MV-4-11 (cell line): ENCODE measurements around the gene F7.
"Not testable (repeated sequence)": the region's sequence is repeated elsewhere in the genome, so short reads cannot be mapped to it uniquely, and the experiment has no call there.

Source experiments
- DNase-seq: peaks from one replicate; lab custom pipeline; 2025; lab: John Stamatoyannopoulos, UW

F7 gene

DNA sequence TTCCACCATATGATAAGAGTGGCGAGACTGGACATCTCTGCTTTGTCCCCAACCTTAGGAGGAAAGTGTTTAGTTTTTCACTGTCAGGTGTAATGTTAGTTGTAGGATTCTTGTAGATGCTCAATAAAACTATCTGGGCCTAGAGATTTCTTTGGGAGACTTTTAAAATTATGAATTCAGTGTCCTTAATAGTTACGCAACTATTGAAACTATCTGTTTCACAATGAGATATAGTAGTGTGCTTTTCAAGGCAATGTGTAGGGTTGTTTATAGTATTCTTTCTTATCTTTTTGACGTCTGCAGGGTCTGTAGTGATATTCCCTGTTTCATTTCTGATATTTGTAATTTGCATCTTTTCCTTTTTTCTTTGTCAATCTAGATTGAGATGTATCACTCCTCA, 33.2 kb upstream of the F7 start:
- no peak for DNase-seq

DNA sequence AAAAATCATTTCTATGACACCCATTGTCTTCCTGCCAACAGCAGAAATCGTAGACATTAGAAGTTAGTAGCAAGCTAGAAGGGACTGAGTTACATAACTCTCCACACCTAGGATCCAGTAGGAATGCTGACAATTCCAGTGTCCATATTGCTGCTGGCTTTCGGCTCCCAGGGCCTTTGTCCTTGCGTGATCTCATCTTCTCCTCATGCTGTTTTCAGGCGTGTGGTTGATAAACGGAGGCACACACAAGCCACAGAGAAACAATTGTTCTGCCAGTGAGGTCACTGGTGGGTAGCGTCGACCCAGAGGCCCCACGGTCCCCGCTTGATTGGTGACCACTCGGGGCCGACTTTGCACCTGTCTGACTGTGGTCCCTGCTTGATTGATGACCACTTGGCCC, 31.6 kb upstream of the F7 start:
- DNase-seq = no peak

DNA sequence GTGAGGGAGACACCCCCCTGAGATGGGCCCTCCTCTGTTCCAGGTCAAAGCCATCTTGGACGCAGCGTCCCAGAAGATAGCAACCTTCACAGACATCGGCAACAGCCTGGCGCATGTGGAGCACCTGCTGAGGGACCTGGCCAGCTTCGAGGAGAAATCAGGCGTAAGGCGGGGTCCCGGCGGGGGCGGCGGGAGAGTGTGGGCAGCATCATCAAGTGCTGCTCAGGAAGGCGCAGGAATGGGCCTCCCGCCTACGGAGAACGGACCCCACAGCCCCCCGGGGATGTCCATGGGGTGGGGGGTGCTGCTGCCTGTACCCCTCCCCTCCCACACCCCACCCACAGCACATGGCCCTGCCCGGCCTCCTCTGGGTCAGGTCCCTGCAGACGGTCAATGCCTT, 31.2 kb upstream of the F7 start:
- no peak for DNase-seq

DNA sequence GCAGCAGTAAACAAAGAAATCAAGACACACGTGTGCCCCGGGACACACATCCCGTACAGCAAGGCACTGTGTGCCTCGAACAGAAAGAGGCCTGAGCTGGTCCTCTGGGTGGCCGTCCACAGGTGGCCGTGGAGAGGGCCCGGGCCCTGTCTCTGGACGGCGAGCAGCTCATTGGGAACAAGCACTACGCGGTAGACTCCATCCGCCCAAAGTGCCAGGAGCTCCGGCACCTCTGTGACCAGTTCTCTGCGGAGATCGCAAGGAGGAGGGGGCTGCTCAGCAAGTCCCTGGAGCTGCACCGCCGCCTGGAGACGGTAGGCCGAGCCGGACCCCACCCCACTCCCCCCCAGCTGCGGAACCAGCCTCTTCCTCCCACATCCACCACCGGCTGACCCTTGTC, 30.7 kb upstream of the F7 start:
- no peak for DNase-seq

DNA sequence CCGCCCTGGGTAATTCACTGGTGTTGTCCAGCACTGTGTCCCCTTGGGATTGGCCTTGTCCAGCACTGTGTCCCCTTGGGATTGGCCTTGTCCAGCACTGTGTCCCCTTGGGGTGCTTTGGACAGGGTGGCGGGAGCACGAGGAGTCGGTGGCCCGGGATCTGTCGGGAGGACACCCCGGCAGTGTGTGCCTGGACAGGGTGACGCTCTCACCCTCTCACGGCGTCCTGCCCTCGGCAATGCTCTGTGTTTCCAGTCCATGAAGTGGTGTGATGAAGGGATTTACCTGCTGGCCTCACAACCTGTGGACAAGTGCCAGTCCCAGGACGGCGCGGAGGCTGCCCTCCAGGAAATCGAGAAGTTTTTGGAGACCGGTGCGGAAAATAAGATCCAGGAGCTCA, 29.9 kb upstream of the F7 start:
- no peak for DNase-seq

DNA sequence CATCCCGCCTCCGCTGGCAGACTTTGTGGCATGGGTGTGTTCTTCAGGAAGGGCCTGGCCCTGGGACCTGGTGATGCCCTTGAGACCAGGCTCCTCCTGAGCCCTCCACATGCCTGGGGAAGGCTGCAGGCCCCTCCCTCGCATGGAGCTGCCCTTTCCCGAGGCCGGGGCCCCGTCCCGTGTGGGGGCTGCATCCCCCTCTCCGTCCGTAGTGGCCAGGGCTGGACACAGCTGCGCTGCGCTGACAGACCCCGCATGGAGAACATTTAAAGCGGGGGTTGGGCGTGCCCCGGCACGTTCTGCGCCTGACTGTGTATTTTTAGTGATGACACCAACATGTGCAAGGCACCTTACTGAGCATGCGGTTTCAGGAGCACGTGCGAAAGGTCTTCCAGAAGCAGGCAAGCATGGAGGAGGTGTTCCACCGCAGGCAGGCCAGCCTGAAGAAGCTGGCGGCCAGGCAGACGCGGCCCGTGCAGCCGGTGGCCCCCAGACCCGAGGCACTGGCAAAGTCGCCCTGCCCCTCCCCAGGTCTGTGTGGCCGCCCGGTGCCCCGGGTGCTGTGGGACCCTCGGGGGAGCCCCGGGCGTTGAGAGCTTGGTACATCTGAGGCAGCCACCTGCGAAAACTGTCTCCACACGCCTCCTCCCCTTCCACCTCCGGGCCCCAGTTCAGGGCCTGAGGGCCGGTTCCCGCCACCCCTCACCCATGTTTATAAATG, 28.8 kb upstream of the F7 start:
- no peak for DNase-seq

DNA sequence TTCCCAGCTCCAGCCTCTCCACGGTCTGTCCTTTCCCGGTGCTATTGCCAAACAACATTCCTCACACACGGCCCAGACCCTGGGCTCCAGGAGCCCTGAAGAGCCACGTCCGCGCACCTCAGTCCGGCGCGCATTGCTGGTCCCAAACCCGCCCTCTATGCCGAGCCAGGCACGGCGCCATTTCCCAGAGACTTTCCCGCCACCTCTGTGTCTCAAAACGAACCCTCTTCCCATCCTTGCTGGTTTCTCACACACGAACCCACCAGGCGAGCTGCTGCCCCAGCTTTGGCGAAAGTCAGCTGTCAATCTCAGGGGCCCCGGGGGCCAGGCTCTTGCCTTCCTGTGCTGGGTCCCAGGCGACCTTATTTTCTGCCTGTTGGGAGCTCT, 28.0 kb upstream of the F7 start:
- DNase-seq = no peak

DNA sequence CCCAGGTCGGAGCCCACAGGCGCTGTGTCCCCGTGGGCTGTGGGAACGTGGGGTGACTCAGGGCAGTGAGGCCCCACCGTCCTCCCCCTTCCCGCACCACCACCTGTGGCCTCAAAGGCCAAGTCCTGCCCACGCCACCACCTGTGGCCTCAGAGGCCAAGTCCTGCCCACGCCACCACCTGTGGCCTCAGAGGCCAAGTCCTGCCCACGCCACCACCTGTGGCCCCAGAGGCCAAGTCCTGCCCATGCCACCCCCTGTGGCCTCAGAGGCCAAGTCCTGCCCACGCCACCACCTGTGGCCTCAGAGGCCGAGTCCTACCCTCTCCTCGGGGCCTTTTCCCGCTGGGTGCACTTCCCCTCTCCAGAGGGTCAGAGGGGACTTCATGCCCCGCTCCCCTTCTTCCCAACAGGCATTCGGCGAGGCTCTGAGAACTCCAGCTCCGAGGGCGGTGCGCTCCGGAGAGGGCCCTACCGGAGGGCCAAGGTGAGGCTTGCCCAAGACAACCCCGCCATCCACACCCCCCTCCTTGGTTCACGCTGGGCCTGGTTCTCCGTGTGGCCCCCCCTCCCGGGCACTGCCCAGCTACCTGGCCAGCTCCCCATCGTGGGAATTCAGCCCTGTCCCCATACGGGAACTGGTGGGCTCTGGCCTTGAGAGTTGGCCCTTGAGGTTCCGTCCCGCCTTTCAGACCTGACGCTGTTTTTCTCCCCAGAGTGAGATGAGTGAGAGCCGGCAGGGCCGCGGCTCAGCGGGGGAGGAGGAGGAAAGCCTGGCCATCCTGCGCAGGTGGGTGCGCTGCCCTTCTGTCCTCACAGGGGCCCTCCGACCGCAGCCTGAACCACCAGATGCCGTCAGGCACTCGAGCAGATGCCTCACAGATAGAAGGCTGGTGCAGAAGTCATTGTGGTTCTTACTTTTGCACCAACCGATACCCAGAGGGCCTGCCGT, 27.4 kb upstream of the F7 start:
- DNase-seq = no peak

DNA sequence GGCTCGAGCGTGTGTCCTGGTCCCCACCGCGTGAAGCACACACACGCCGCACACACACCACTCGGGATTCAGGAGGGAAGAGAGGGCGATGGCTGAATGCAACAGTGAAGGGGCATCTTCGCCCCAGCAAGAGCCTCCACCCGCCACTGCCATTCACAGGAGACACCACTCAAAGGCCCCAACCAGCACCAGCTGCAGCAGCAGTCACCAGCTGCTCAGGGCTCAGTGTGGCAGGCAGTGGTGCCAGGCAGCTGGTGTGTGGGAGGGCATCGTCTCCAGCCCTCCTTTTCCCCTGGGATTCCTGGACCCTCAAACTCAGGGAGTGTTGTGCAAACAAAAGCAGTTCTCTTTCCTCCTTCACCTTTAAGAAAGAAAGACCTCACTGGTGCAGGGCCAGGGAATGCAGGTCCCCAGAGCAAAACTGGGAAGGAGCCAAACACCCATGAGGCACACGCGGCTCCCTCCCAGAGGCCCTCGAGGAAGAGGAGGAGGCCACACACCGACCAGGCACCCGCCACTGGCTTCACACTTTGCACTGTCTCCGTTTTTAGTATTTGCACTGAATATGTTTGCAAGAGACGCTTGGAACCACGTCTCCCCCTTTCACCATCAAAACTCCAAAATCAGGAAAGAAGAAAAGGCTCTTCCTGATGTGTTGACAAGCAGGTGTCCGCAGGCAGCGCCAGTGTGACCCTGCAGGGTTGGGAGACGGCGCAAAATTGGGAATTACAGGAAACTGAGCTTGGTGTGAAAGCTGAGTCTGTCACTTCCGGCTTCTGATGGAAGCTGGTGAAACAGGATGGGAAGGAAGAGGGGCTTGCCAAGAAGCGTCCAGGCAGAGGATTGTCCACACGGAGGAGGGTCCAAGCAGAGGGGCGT, 26.4 kb upstream of the F7 start:
- DNase-seq = no peak

DNA sequence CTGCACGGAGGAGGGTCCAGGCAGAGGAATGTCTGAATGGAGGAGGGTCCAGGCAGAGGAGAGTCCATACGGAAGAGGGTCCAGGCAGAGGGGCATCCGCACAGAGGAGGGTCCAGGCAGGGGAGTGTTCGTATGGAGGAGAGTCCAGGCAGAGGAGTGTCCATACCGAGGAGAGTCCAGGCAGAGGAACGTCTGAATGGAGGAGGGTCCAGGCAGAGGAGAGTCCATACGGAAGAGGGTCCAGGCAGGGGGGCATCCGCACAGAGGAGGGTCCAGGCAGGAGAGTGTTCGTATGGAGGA, 25.9 kb upstream of the F7 start:
- DNase-seq = not testable (repeated sequence)

DNA sequence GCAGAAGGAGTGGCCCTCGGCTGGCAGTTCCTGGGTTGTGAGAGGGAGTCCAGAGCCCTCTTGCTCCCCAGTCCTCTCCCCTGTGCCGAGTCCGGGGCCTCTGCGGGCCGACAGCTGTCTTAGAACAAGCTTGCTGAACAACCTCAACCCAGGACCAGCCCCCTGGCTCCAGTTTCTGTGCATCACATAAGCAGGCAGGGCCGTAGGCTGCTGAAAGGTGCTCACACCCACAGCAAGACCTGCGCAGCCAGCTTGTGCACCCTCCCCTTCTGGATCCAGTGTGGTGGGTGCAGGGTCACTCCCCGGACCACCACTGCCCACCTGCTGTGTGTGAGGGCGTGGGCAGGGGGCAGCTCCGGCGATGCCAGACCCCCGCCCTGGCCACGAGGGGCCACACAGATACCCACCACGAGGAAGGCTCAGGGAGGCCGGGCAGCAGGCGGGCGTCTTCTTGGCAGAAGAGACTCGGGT, 25.2 kb upstream of the F7 start:
- no peak for DNase-seq

DNA sequence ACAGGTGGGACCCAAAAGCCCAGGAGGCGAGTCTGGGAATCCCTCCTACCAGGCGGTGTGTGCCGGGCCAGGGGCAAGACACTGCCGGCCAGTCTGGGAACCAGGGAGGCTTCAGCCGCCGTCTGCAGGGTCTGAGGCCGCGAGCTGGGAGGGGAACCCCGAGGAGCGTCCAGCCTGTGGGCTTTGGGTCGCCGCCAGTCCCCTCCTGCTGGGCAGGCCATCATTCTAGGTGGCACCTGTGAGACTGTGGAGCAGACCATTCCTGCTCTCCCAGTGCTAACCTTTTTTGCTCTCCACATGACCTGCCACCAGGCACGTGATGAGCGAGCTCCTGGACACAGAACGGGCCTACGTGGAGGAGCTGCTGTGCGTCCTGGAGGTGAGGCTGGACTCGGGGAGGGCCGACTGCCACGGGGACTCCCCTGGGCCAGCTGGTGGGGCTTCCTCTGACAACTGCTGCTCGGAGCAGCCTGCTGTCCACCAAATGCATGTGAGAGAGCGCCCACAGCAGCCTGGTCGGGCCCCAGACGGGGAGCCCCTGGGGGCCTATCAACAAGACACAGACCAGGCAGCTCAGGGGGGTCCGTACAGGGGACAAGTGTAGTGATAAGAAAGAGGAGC, 24.6 kb upstream of the F7 start:
- DNase-seq = no peak

DNA sequence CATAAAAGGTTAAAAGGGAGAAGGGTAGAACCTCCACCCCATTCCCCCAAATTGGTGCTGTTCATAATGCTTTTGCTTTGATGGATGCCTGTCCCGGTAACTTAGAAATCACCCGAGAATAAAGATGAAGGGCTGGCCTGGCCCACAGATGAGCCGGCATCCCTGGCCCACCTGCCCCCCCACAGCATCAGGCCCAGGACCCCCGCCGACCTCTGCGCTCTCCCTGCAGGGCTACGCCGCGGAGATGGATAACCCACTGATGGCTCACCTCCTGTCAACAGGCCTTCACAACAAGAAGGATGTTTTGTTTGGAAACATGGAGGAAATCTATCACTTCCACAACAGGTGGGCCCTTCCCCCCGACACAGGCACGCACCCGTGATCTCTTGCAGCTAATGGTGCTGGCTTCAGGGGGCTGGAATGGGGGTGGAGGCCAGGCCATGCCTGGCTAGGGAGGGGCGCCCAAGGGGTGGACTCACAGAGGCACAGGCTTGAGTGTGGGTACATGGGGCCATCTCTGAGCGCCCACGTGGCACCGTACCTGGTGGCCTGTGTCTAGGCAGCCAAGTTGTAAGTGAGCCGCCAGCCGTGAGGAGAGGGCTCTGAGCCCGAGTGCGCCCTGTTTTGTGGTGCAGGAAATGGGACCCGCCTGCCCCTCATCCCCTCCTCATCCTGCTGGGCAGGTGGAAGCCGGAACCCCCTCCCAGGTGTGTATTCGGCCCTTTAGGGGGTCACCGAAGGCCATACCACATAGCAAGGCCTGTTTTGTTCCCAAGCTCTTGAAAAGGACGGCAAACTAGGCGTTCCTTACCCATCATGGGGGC, 23.2 kb upstream of the F7 start:
- no peak for DNase-seq

DNA sequence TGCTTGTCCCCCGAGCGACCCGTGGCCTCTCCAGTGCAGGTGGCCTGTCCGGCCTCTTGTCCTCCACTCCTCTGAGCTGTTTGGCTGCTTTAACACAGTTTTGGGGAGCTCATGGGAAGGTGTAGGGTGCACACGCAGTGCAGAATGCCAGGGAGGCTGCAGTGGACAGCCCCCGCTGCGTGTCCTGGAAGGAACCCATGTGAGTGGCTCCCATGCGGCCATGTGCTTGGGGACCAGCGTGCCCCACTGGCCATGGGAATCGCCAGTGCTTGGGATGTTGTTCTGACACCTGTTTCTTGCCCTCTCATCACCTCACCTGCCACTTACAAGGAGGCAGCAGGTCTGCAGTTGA, 22.6 kb upstream of the F7 start:
- no peak for DNase-seq

DNA sequence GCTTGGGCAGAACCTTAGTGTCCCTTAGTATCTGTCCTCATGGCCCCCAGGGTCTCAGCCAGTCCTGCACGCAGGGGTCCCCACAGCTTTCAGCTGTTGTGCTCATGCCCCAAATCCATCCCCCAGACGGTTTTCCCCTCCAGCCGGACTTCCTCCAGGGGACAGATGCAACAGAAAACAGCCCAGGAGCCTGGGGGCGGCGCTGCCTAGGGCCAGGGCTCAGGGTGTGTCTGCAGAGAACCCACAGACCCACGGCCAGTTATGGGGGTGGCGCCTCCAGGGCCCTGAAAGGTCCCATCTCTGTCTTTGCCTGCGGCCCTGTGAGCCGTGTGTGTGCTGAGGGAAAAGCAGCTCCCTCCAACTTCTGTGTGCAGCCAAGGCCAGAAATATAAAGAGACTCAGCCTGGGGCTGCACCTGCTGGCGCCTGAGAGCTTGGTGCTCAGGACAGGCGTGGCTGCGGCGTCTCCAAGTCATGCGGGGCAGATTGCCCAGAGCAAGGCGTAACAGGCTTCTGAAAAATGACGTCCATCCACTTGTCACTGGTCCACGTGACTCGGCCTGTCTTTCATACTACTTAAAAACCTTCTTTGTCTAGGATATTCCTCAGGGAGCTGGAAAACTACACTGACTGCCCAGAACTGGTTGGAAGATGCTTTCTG, 22.1 kb upstream of the F7 start:
- DNase-seq = no peak

DNA sequence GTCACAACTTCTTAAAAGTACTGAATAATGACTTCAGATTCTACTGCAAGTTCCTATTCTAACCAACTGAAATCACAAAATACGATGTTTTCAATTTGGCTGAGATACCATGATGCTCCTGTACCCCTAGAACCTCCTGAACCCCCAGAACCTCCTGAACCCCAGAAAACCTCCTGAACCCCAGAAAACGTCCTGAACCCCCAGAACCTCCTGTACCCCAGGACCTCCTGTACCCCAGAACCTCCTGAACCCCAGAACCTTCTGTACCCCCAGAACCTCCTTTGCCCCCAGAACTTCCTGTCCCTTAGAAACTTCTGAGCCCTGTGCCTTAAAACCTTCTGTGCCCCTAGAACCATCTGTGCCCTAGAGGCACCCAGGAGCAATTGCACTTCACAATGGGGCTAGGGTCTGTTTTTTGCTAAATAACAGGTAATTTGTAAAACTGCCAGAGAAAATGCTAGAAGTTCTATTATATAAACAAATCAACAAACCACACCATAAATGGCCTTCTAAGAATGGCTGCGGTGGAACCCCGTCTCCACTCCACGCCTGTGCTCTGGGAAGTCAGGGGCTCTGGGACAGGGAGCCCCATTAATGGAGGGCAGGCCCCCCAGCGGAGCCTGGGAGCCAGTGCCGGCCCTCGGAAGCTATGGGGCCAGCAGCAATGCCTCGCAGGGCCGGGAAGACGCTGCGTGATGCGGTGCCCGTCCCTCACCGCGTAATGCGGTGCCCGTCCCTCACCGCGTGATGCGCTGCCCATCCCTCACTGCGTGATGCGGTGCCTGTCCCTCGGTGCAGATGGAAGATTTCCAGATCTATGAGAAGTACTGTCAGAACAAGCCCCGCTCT, 21.3 kb upstream of the F7 start:
- DNase-seq = no peak

DNA sequence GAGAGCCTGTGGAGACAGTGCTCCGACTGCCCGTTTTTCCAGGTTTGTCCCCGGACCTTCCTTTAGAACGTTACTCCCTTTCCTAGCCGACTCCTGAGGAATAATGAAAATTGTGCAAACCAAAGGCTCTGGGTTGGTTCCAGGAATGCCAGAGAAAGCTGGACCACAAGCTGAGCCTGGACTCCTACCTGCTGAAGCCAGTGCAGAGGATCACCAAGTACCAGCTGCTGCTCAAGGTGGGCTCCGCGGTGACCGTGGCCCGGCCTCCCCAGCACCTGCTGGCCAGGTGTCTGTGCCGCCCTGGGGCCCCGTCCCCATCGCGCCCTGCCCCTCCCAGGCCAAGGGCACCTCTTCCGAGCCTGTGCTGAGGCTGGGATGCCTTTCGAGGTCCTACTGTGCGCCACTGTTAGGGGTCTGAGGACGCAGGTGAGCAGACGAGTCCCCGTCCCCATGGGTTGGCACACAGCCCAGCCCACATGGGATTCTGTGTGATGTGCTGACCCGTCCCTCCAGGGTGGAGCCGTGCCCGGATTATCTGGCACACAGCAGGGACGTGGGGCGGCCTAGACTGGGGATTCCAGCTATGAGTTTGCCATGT, 20.5 kb upstream of the F7 start:
- DNase-seq = no peak

DNA sequence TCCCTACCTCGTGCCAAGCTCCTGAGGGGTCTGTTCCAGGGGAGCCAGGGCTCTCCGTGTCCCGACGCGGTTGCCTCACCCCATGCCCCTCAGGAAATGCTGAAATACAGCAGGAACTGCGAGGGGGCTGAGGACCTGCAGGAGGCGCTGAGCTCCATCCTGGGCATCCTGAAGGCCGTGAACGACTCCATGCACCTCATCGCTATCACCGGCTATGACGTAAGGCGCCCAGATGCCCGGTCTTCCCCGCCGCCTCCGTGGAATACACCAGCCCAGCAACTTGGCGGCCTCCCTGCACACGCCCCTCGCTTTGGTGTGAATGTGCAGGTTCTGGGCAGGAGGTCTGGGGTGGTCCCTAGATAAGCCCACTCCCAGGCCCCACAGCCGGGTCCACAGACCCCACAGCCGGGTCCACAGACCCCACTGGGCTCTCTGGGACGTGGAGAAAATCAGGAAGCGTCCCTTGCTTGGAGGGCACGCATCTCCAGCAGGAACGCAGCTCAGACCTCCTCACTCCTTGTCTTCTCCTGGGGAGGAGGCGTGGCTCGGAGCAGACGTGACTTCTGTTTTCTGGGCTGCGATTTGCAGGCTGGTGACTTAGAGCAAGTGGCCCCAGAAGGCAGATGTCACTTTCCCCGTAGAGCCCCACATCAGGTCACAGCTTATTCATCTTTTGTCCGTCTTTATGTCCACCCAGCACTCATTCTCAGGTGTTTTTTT, 19.4 kb upstream of the F7 start:
- no peak for DNase-seq
